Activated CD4-positive, alpha-beta T cell treated with anti-CD3 and anti-CD28 coated beads, Interleukin-2, Interleukin-6, amounts not matched to agents 100 ng/mL and 50 ng/mL, durations not matched to agents 16 hours and 8 hours (primary cell): ENCODE results near the gene CREB5.

Source experiments
- DNase-seq: peaks from one replicate; pipeline ENCODE4 v3.0.0-alpha.2; 2020

Gene CREB5

DNA sequence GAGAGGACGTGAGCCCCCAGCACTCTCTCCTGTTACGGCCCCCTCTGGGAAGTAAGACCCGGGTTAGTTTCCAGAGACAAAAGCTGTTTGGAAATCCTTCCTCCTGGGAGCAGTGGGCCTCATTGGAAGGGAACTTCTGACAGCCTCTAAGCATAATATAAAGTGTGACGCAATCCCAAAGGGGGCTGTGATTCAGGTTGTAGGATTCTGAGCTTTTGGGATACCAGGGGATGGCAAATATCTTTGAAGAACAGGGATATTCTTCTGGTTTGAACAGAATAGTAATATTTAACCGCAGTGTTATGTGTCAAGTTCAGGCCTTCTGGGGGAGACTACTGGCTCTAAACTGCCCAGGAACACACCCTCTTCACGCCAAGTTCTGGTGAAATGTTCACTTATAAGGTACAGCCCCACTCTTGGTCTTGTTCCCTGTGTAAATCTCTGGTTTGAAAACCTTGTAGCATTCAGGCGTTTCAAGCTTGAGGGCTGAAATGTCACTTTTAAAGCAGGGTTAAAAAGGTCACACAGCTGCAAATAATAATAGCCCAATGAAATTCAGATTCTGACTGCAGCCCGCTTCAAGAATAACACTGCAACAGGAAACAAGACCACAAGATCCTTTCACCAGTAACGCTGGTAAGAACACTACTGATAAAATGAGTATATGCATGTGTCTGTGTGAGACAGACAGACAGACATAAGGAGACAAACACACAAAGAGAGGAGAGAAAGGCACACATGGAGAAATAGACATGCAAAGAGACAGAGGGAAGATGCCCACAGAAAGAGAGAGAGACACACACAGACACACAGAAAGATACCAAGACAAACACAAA is 69.0 kb downstream of the CREB5 start:
- peak; percentile 1 for DNase-seq

DNA sequence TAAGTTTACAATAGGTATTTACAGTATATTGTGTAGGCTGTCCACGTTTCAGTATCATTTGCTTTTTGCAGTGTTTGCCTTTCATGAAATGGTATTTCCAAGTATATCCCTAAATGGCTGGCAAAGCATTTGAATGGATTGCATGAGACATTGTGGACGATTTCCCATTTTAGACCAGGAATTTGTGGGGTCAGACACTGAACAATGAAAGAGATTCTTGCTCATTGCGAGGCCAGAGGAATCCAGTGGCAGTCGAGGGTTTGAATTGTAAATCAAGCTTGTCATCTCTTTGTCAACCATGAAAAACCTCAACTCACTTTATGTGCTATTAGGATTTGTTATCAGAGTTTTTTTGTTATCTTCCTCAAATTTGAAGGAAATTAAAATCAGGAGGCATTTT is 70.8 kb downstream of the CREB5 start:
- DNase-seq: no peak

- no peak for DNase-seq
Measured at GRCh38 chr7:28483908-28484605, 71.7 kb downstream of the CREB5 start.

DNA sequence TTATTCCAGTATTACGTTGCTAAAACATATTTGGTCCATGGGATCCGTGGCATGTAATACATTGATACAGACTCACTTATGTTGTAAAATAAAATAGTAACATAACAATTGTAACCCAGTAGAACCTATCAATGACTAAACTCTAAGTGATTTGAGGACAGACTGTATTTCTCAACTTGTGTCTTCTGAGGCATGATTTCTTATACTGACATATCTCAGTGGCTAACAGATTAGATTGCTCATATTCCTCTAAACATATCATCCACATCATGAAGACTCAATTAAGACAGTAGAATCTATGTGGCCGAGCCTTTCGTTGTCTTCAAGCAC is 72.3 kb downstream of the CREB5 start:
- DNase-seq: no peak

DNA sequence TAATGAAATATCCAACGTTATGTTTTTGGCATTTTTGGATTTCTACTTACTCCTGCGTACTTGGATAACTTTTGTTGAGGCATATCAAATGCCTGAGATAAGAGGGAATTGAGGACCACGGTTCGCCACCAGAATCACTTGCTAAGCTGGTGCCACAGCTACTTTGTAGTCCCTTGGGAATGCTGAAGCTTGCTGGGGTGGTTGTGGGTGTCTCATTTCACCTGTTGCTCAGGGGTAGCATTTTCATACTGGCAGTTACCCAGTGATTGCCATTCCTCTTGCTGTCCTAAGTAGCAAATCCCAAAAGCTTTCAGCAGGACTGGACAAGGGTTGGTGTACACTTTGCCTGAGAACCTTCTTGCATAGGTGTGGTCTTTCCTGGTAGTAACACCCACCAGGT is 75.2 kb downstream of the CREB5 start:
- no peak for DNase-seq

DNA sequence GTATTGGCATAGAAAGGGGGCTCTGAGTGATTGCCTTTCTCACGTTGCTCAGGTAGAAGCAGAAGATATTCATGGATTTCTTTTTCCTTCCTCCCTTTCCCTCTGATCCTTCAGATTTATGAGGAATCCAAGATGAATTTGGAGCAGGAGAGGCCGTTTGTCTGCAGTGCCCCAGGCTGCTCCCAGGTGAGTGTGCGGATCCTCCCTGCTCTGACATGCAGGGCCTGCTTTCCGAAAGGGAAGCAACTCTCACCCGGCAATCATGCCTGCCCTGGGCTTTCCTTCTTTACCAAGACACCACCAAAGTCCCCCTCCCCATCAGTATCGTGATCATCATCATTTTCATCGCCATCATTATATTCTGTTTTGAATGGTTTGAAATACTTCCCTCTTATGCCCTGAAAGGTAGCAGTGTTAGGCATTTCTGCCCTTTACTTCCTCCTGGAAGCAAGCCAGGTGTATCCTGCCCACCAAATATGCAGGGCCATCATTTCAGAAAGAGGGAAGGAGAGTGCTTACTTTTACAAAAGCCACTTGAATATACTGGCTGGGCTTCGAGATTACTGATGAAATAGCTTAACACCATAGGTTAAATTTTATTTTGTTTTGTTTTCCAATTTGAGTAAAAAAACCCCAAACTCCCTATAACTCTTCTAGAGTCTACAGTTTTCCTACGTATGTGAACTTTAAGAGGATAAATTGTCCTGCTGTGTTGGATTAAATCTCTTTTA is 75.9 kb downstream of the CREB5 start:
- no peak for DNase-seq

DNA sequence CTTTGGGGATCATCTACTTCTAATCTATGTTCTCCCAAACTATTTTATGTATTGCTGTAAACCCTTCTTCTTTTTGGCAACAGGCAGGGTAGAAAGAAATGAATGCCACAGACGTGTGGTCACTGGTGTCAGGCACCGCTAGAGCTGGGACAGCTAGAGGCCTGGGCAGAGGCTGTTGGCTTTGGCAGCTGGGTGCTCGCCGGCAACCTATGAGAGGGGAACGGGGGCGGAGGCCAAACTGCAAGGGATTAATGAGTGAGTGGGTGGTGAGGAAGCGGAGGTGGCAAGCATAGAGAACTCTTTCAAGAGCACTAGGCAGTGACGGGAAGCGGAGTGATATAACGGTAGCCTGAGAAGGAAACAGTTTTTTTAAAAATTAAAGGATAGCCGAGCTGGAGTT is 78.5 kb downstream of the CREB5 start:
- DNase-seq: no peak

DNA sequence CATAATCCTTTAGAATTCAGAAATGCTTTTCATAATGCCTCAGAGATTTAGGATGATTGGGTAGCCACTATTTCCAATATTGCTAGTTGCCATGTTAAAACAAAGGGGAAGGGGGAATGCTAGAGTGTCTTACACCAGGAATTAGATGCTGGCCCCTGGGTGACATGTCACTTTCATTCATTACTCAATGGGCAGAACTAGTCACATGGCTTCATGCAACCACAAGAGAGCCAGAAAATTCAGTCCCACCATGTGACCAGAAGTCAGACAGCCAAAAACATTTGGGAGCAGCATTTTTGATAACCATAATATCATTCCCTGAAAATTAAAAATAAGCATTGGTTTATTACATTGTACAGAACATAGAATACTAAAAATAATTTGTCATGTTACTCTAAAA is 81.2 kb downstream of the CREB5 start:
- DNase-seq: no peak

- DNase-seq: no peak
Measured at GRCh38 chr7:28497009-28497408, 84.7 kb downstream of the CREB5 start.

DNA sequence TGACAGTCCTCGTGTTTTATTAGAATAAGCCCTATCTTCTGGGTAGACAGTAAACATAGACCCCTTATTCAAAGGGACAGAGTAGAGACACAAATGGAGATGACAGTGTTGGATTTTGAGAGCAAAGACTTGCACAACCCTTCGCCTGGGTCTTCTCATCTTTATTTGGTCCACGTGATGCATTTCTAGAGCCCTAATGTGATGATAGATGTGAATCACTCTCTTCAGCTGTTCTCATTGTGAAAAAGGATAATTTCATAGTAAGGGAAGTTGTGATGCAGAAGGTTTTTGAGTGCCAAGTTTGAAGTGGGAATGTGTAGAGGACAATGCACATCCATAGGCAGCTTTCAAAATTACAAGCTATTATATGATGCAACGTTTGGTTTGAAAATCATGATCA is 86.3 kb downstream of the CREB5 start:
- DNase-seq: no peak

GRCh38 chr7:28500138-28500537 is 87.8 kb downstream of the CREB5 start:
- DNase-seq: no peak

- DNase-seq: no peak
Measured at GRCh38 chr7:28502408-28502807, 90.1 kb downstream of the CREB5 start.

- DNase-seq: no peak
Measured at GRCh38 chr7:28503396-28503795, 91.1 kb downstream of the CREB5 start.

DNA sequence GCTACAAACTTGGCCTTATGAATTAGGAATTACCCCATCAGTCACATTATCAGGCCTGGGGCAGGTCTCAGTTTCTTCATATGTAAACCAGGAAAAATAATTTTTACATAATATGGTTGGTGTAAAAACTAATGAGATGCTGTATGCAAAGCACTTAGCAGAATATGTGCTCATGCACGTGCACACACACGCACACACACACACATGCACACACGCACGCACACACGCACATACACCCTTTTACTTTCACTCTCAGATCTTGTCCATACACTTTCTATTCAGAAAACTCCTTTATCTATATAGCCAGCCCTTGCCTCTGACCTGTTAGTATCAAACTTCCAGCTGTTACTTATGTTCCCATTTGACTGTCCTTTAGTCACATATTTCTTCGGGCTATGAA is 92.7 kb downstream of the CREB5 start:
- no peak for DNase-seq

DNA sequence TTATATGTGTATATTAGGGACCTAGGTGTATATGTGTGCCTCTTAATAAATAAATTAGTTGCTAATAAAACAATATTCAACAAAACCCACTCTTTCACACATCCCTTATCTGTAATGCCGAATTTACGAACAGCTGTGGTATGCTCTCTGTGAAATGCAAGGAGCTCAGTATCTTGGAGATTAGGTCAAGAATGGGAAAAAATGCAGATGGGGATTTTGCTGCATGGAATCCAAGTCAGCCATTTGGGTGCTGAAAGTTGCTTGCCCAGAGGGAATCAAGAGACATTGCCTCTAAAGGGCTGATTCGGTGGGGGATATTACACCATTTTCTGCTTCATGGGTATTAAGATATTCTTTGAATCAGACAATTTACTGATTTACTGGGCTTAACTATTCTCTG is 93.5 kb downstream of the CREB5 start:
- no peak for DNase-seq

DNA sequence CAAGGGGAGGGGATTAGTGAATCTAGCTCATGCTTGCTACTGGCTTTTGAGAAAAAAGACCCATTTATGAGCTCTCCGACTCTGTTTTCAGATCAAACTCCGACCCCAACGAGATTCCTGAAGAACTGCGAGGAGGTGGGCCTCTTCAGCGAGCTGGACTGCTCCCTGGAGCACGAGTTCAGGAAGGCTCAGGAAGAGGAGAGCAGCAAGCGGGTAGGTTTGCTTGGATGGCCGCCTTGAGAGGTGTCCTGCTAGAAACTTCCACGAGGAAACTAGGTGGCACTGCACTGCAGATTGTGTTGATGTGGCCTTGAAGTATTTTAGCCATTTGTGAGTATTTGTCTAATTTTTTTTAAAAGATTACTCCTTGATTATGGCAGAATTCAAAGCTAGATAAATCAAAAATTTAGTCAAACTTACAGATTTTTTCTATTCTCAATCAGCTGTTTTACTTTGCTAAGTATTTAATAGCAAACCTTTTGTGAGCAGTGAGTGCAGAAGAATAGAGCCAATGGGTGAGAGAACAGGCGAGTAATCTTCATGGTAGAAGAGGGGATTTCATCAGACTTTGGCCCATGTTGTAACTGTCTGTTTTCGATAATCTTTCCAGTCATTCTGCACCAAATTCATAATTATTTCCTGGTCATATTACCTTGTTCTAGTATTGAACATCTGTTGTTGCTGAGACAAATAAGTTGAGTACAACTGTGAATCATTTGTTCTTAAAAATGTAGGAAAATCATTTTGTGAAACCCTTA is 95.4 kb downstream of the CREB5 start:
- DNase-seq: no peak

GRCh38 chr7:28509251-28510025 is 97.1 kb downstream of the CREB5 start:
- no peak for DNase-seq

DNA sequence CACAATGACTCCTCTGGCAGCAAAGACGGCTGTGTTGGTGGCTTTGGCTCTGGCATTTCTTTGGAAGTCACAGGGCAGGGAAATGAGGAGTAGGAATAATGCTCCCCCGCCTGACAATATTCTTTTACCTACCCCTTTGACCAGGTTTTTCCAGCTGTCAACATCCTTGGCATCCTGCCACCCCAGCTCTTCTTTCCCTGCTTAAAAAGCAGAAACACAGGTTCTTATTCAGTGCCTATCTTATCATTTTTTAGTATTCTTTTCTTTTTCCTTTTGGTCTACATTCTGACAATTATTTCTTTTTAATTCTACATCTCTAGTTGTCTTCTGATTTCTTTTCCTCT is 97.7 kb downstream of the CREB5 start:
- DNase-seq: no peak

DNA sequence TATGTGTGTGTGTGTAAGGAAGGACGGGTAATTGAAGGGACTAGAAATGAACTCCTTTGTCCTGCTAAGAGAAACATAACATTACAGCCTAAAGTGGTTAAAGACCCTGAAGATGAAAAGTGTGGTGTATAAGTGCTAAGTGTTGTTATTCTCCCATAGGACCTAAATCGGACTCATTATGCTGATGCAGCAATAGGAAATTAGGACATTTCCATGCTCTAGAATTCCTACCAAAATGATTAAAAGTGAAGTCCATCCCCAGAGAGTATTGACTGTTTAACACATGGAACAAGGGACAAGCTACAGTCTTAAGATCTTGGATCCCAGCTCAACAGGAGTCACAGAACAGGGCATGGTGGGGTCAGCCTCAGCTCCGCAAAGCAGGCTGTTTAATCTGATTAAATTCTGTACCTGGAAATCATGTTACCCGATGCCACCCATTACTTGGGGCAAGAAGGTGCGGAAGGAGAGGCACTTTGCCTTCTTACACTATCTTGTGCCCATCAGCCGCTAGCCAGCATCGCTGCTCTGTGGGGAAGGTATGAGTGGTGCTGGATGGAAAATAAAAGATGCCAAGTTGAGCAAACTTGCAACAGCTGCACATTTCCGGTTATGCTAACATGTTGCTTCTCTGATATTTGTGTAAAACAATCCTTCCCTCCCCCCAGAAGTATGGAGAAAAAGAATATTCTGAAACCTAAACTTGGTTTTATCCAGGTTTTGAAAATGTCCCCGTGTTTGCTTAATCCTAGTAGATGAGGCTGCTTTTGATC is 100.5 kb downstream of the CREB5 start:
- DNase-seq: no peak

- no peak for DNase-seq
Measured at GRCh38 chr7:28516390-28517172, 104.3 kb downstream of the CREB5 start.

GRCh38 chr7:28517206-28517605 is 104.9 kb downstream of the CREB5 start:
- DNase-seq: no peak
